PFSK-1 (cell line): ENCODE measurements around the gene GNB5.

Experiments
- REST ChIP-seq, 2 experiments: IDR thresholded peaks; 2 replicates each; pipeline versions ENCODE4 v1.6.1 to v1.8.0; 2011 to 2012; ENCODE audit warnings: low read depth in 2 of 2, low read length in 2 of 2, control low read depth in 1 of 2, inconsistent platforms in 1 of 2, mild to moderate bottlenecking in 1 of 2, moderate library complexity in 1 of 2; ENCODE audit not compliant: insufficient read depth in 1 of 2
- SIN3A ChIP-seq: IDR thresholded peaks from 2 replicates; pipeline ENCODE4 v1.6.1; 2012; ENCODE audit warnings: mild to moderate bottlenecking, low read length, moderate library complexity, borderline replicate concordance; ENCODE audit not compliant: insufficient read depth

GRCh38 chr15:52238149-52238548 is 47.0 kb upstream of the GNB5 start:
- TF ChIP-seq REST (IDR thresholded peaks at IDR 0.05; ENCODE audit: insufficient read depth in 1 of 2, low read depth in 2 of 2, low read length in 2 of 2) (no peak), SIN3A (no peak)
